LNCAP (cell line): ENCODE data around the gene NDUFAF7.

Experiments
- CTCF ChIP-seq: fragments of 450-650 bp; IDR thresholded peaks from 2 replicates; pipeline ENCODE4 v1.5.1; 2017; ENCODE audit warnings: mild to moderate bottlenecking

Gene NDUFAF7

DNA sequence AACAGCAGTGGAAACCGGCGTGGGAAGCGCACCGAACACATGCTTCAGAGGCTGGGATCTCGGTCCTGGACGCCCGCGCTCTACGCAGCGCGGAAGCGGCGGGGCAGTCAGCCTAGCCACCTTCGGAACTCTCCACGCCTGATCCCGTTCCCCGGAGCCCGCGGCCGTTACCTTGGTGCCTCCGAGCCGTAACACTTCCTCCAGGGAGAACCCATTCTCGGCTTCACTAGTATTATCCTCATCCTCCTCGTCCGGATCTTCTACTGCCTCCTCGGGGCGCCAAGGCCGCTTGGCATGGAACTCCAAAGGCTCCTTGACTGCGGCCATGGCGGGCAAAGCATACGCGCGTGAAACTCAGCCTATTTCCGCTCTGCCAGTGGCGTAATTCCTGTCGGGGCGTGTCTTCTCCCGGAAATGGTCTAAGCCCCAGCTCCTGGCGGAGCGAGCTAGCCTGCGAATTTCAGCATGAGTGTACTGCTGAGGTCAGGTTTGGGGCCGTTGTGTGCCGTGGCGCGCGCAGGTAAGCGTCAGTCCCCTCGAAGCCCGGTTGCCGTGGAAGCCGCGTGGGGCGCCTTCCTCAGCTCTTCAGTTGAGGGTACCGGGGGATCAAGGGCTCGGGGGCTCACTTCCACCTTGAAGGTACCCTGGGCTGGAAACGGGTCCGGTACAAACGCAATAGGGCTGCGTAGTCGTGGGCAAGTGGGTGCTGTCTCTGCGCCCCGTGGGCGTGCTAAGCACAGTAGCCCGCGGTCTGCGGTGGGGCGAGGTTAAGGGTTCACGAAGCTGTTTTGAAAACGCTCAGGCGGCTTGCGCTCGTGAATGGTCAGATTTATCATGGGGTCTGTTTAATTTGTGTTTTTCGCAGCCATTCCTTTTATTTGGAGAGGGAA lies at the start of gene NDUFAF7, which contains the start of gene CEBPZ:
NDUFAF7 (plus strand) TSS at position 418 of the 890 bp plus-strand sequence; CDS start at position 466, 48 bp downstream.
CEBPZ (minus strand) TSS at position 356 of the 890 bp plus-strand sequence; CDS start at position 327, 29 bp downstream.
- no peak for TF ChIP-seq CTCF

DNA sequence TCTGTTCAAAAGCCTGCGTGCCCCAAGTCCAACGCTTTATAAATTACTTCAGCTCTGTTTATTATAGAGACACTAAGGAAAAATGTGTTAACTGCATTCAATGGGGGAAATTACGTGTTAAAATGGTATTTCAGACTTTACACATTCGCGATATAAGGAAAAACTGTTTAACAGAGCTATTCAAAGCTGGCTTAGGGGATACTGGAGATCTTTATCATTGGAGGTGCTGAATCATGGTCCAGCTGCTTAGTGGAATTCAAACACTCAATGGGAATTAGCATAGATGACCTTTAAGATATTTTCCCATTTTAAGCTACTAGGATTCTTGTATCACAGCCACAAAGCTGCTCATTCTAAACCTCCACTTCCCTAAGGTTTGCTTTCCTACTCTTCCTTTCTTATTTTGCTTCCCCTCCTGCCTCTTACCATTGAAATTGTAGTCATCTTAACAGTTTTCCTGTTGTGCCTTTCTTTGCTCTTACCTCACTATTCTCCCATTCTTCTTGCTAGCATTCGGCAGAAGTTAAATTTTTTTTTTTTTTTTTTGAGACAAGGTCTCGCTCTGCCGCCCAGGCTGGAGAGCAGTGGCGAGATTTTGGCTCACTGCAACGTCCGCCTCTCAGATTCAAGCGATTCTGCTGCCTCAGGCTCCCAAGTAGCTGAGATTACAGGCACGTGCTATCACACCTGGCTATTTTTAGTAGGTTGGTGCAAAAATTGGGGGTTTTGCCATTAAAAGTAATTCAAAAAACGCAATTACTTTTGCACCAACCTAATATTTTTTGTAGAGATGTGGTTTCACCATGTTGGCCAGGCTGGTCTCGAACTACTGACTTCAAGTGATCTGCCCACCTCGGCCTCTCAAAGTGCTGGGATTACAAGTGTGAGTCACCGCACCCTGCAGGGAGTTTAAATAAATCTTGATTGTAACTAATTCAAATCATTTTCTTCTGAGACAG lies 49.5 kb upstream of the NDUFAF7 start:
- TF ChIP-seq CTCF = no peak

DNA sequence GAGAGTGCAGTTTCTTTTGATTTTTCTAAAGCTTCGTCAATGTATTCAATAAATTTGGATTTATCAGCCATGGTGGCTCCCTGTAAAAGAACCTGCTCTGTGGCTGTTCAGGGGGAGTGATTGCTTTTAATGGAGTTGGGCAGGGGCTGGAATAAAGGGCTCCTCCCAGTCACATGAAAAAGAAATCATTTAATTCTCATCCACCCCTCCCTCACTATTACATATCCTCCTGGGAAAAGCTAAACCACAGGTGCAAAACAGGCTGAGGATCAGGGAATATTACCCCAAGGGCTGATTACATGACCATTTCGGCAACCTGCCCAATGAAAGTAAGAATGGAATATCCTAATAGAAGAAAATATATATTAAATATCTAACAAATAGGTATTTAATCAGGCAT lies 42.9 kb upstream of the NDUFAF7 start, which contains the start of gene SULT6B1:
SULT6B1 (minus strand) TSS at position 101 of the 400 bp plus-strand sequence; CDS start at position 71, 30 bp downstream.
- no peak for TF ChIP-seq CTCF

DNA sequence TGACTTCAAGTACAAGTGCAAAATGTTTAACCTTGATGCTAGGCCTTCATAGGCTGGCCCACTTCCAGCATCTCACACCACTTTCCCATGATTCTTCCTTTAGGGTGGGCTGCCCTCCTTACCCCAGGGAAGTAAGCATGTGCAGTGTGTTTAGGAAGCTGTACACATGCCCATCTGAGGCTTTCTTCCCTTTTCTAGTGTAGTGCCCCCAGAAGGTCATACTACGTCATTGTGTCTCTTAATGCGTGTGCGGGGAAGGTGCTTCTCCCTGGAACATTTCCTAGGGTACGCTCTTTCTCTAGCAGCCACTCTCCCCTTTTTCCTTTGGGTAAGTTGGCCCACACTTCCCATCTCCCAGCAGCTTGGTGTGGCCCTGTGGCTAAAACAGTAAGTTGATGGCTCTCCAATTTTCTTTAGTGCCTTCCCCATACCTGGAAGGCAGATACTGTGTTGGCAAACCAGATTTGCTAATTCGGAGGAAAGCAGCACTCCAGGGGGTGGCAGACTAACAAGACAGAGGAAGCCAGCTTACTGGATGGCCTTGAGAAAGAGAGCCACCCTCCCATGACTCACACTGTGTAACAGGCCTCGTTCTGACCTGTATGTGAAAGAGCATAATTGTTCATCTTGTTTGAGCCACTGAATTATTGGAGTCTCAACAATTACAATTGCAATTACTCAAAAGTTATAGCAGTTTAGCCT lies 41.9 kb upstream of the NDUFAF7 start:
- TF ChIP-seq CTCF = no peak

DNA sequence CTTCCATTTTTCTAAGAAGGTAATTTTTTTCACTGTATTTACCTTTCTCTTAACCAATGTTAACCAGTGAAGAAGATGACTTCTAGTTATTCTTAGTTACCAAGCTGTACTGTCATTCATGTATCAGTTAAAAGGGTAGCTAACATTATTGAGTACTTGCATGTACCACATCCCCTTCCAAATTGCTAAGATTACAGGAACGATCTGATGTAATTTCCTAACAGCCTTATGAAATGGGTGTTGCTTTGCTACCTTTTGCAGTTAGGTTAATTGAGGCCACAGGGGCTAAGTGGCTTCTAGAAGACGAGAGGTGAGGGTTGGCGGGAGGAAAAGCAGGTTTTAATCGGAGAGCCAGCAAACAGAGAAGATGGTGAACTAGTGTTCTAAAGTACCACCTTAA lies 41.2 kb upstream of the NDUFAF7 start:
- TF ChIP-seq CTCF = no peak

GRCh38 chr2:37191253-37191652 lies 40.2 kb upstream of the NDUFAF7 start:
- TF ChIP-seq CTCF = no peak

GRCh38 chr2:37191747-37192146 lies 39.7 kb upstream of the NDUFAF7 start:
- TF ChIP-seq CTCF = no peak
